HepG2 (cell line): ENCODE measurements around the gene CCDC102B. TPM values are rescaled to one million over a fixed set of nuclear protein-coding genes. Genes with fewer than 3 reads are reported as not detected.

Source experiments
- ATAC-seq: fragments of 200-7000 bp; cut with Tn5 transposase; 3 replicates; pipeline ENCODE4 v1.9.1; 2020; ENCODE audit warnings: mild to moderate bottlenecking, moderate library complexity
- BruUV-seq: library from RNA; stranded (reverse); fragments of 400-500 nt; replicated peaks from 2 replicates; lab custom pipeline; 2021; lab: Mats Ljungman, UMichigan
- CTCF ChIA-PET: fragments of 300-600 bp; formaldehyde crosslinking; extraction: SDS; loops from one replicate; lab custom pipeline; 2021; ENCODE audit warnings: low total read pairs, inconsistent platforms, low intra/inter-chr PET ratio; lab: Yijun Ruan, JAX
- POLR2A ChIA-PET: fragments of 350-600 bp; sonication (Branson Sonifier 250); formaldehyde crosslinking; loops from one replicate; lab custom pipeline; 2020; ENCODE audit warnings: antibody characterized with exemption, inconsistent platforms; lab: Yijun Ruan, JAX
- DNase-seq: peaks from one replicate; pipeline ENCODE4 v3.0.0-alpha.2; 2015; ENCODE audit warnings: low spot score
- FAIRE-seq: peaks from 3 replicates; lab custom pipeline; 2011; peaks lifted over from hg19 to GRCh38; lab: Jason Lieb, UNC
- H2AFZ ChIP-seq: one replicate; pipeline ENCODE4 v1.6.1; 2011; ENCODE audit warnings: low read length, inconsistent platforms
- H3K27ac ChIP-seq: fragments of 300-600 bp; 3 replicates; pipeline ENCODE4 v1.8.0; 2011; ENCODE audit warnings: mixed run types, mild to moderate bottlenecking, mixed read lengths, low read length, inconsistent platforms; ENCODE audit not compliant: insufficient read depth; ENCODE audit errors: extremely low read length
- H3K27me3 ChIP-seq, 2 experiments: fragments of 200-600 bp in 1 of 2; 2 replicates in 1 of 2; 3 replicates in 1 of 2; pipeline versions ENCODE4 v1.6.0 to v1.8.0; 2011; ENCODE audit warnings: low read length in 2 of 2, mild to moderate bottlenecking in 2 of 2, moderate library complexity in 2 of 2, inconsistent platforms in 1 of 2; ENCODE audit not compliant: insufficient read depth in 2 of 2, control insufficient read depth in 1 of 2
- H3K36me3 ChIP-seq, 2 experiments: fragments of 200-600 bp in 1 of 2; replicated peaks in 1 of 2; 2 replicates in 1 of 2; 3 replicates in 1 of 2; pipeline versions ENCODE4 v1.5.1 to v1.8.0; 2011; ENCODE audit warnings: low read length in 2 of 2, inconsistent platforms in 1 of 2; ENCODE audit not compliant: insufficient read depth in 2 of 2, control insufficient read depth in 1 of 2
- H3K4me1 ChIP-seq: 2 replicates; pipeline ENCODE4 v1.5.1; 2012; ENCODE audit warnings: low read length, inconsistent platforms; ENCODE audit not compliant: insufficient read depth
- H3K4me2 ChIP-seq: 2 replicates; pipeline ENCODE4 v1.6.0; 2011; ENCODE audit warnings: low read depth, low read length, inconsistent platforms
- H3K4me3 ChIP-seq, 3 experiments: fragments of 200-600 bp in 1 of 3; sonication (generic), shearing (Covaris generic) in 1 of 3; replicated peaks in 1 of 3; 2 replicates each; pipeline ENCODE4 v1.5.1; 2011 to 2016; ENCODE audit warnings: low read length in 3 of 3, inconsistent platforms in 2 of 3, low read depth in 2 of 3, mild to moderate bottlenecking in 2 of 3, control low read depth in 1 of 3, mixed read lengths in 1 of 3; ENCODE audit not compliant: insufficient read depth in 1 of 3
- H3K79me2 ChIP-seq: one replicate; pipeline ENCODE4 v1.6.1; 2011; ENCODE audit warnings: low read length, inconsistent platforms; ENCODE audit not compliant: insufficient read depth
- H3K9ac ChIP-seq: 2 replicates; pipeline ENCODE4 v1.6.0; 2011; ENCODE audit warnings: mild to moderate bottlenecking, low read depth, low read length, inconsistent platforms; ENCODE audit not compliant: insufficient read depth
- H3K9me3 ChIP-seq: 2 replicates; pipeline ENCODE4 v1.5.1; 2012; ENCODE audit warnings: mild to moderate bottlenecking, low read length
- H4K20me1 ChIP-seq: 2 replicates; pipeline ENCODE4 v1.6.0; 2011; ENCODE audit warnings: inconsistent platforms, mild to moderate bottlenecking, low read length, moderate library complexity; ENCODE audit not compliant: insufficient read depth
- FOSL2 ChIP-seq: sonication (generic); formaldehyde crosslinking; IDR thresholded peaks from 2 replicates; pipeline ENCODE4 v1.4.0; 2020; ENCODE audit warnings: missing genetic modification reagents
- JARID2 ChIP-seq: sonication (generic); formaldehyde crosslinking; IDR thresholded peaks from 2 replicates; pipeline ENCODE4 v1.8.1; 2023; ENCODE audit warnings: missing genetic modification reagents, inconsistent platforms; ENCODE audit not compliant: insufficient replicate concordance
- PBX2 ChIP-seq: IDR thresholded peaks from 2 replicates; pipeline ENCODE4 v1.6.1; 2016; ENCODE audit warnings: control low read depth
- SNAI1 ChIP-seq: sonication (generic); formaldehyde crosslinking; IDR thresholded peaks from 2 replicates; pipeline ENCODE4 v1.5.0; 2020; ENCODE audit warnings: mild to moderate bottlenecking, missing genetic modification reagents, borderline replicate concordance
- SP1 ChIP-seq, 2 experiments: fragments of 450-650 bp in 1 of 2; sonication (generic) in 1 of 2; formaldehyde crosslinking in 1 of 2; IDR thresholded peaks; 2 replicates each; pipeline versions ENCODE4 v1.4.0 to v1.6.1; 2016 to 2020; ENCODE audit warnings: missing genetic modification reagents in 1 of 2
- TAF1 ChIP-seq: sonication (generic); formaldehyde crosslinking; IDR thresholded peaks from 2 replicates; pipeline ENCODE4 v1.4.0; 2020; ENCODE audit warnings: missing genetic modification reagents
- USF2 ChIP-seq, 2 experiments: sonication (generic) in 1 of 2; formaldehyde crosslinking in 1 of 2; IDR thresholded peaks; 2 replicates each; pipeline versions ENCODE4 v1.5.1 to v1.6.1; 2011 to 2020; ENCODE audit warnings: borderline replicate concordance in 1 of 2, low read depth in 1 of 2, low read length in 1 of 2, mild to moderate bottlenecking in 1 of 2, missing genetic modification reagents in 1 of 2, moderate library complexity in 1 of 2
- ZHX1 ChIP-seq: sonication (generic); formaldehyde crosslinking; IDR thresholded peaks from 2 replicates; pipeline ENCODE4 v1.8.1; 2022; ENCODE audit warnings: low read depth, mild to moderate bottlenecking, missing genetic modification reagents
- ZNF256 ChIP-seq: sonication (generic); formaldehyde crosslinking; conservative IDR thresholded peaks from 2 replicates; pipeline ENCODE4 v1.4.0; 2020; ENCODE audit warnings: missing genetic modification reagents
- ZNF562 ChIP-seq: sonication (generic); formaldehyde crosslinking; IDR thresholded peaks from 2 replicates; pipeline ENCODE4 v1.8.0; 2022; ENCODE audit warnings: missing genetic modification reagents, borderline replicate concordance
- ZNF710 ChIP-seq: sonication (generic); formaldehyde crosslinking; IDR thresholded peaks from 2 replicates; pipeline ENCODE4 v1.5.0; 2020; ENCODE audit warnings: mild to moderate bottlenecking, missing genetic modification reagents, borderline replicate concordance
- ZNF720 ChIP-seq: sonication (generic); formaldehyde crosslinking; IDR thresholded peaks from 2 replicates; pipeline ENCODE4 v1.4.0; 2020; ENCODE audit warnings: missing genetic modification reagents
- ZSCAN12 ChIP-seq: sonication (generic); formaldehyde crosslinking; IDR thresholded peaks from 2 replicates; pipeline ENCODE4 v1.9.0; 2021; ENCODE audit warnings: mild to moderate bottlenecking, missing genetic modification reagents
- WGBS: methylation state at CpG from one replicate; pipeline ENCODE4 v1.1.6; 2017; ENCODE audit warnings: low lambda C conversion rate; 5-methylcytosine and 5-hydroxymethylcytosine counted together
- in situ Hi-C: cut with HindIII; loops from 2 replicates; pipeline ENCODE4 v1.10.0; 2017; ENCODE audit warnings: low pct_unique_long_range_greater_than_20kb; ENCODE audit not compliant: extremely low pct_ligation_motif_present
- intact Hi-C: fragments of 100-400 bp; cut with micrococcal nuclease; formaldehyde crosslinking; loops from one replicate; pipeline ENCODE4 v1.10.0; 2022; ENCODE audit not compliant: unreplicated experiment
- polyA plus RNA-seq, 8 experiments: library from polyadenylated mRNA; depleted of rRNA in 3 of 8; stranded (reverse) in 7 of 8; unstranded in 1 of 8; fragments of >200 nt; fragmentation: Illumina TruSeq in 4 of 8; extraction: Trizol in 4 of 8; gene quantifications; 2 replicates each; pipeline versions ENCODE4 v1.2.1 to v1.2.3, GENCODE V29; 2011 to 2016; ENCODE audit warnings: low read depth in 4 of 8, missing spikeins in 1 of 8, mixed read lengths in 1 of 8; ENCODE audit not compliant: insufficient read depth in 1 of 8
- total RNA-seq, 5 experiments: library from RNA; depleted of rRNA; stranded (reverse); fragments of >200 nt; fragmentation: Illumina TruSeq; extraction: Trizol; gene quantifications; 2 replicates each; pipeline ENCODE4 v1.2.3, GENCODE V29; 2016; ENCODE audit warnings: low read depth in 1 of 5

Gene CCDC102B
- total and polyA plus RNA-seq, 2 of the 13 experiments (the other 11 are each of a cell fraction or from before 2014, with no cell fraction given), result 2.3 to 3.7 TPM

- 13% methylated on average over 3 of the region's 3 CpGs for WGBS
These were observed 5.5 kb downstream of the CCDC102B start for GRCh38 chr18:68803356-68803755.

More at GRCh38 chr18:68803356-68803755, 5.5 kb downstream of the CCDC102B start:
- CTCF ChIA-PET, result no interaction called here
- TF ChIP-seq JARID2, result no peak
- no peak for TF ChIP-seq ZSCAN12 (CRISPR knock-in tag)
- no peak for TF ChIP-seq PBX2 (CRISPR knock-in tag)
- TF ChIP-seq ZNF720 (CRISPR knock-in tag), result no peak
- no peak for TF ChIP-seq ZNF710 (CRISPR knock-in tag)
- TF ChIP-seq SNAI1 (CRISPR knock-in tag), result no peak
- TF ChIP-seq TAF1, result no peak
- TF ChIP-seq ZNF256, result no peak
- TF ChIP-seq SP1 (IDR thresholded peaks at IDR 0.05), result no peak
- no peak for TF ChIP-seq SP1 (CRISPR knock-in tag; IDR thresholded peaks at IDR 0.05)
- no peak for TF ChIP-seq FOSL2 (CRISPR knock-in tag)
- TF ChIP-seq ZNF562 (CRISPR knock-in tag), result no peak
- TF ChIP-seq USF2 (IDR thresholded peaks at IDR 0.05; ENCODE audit: low read depth, low read length), result no peak
- TF ChIP-seq USF2 (CRISPR knock-in tag; IDR thresholded peaks at IDR 0.05; ENCODE audit: borderline replicate concordance), result no peak
- no peak for TF ChIP-seq ZHX1 (CRISPR knock-in tag)
- TF ChIP-seq, all 625 proteins: peak for 0
- H3K9ac ChIP-seq, result no peak overlapping the region
- ATAC-seq (no peak), DNase-seq (no peak), FAIRE-seq (no peak)
- POLR2A ChIA-PET, result no interaction called here
- no peaks in the 10 kb centered on the region for H3K4me1 ChIP-seq
- intact Hi-C loops, result no loop called here
- no peaks in the 10 kb centered on the region for H3K9me3 ChIP-seq
- H2AFZ ChIP-seq, result no peak overlapping the region
- H4K20me1 ChIP-seq, result no peaks in the 10 kb centered on the region
- H3K36me3 ChIP-seq, result no peaks in the 10 kb centered on the region
- H3K27ac ChIP-seq, result no peak overlapping the region
- H3K79me2 ChIP-seq, result no peaks in the 10 kb centered on the region
- in situ Hi-C loops, result no loop called here
- no peak overlapping the region for H3K4me2 ChIP-seq
- H3K27me3 ChIP-seq, result no peaks in the 10 kb centered on the region
- no TSS peak for BruUV-seq
- no peak overlapping the region for H3K4me3 ChIP-seq
